Nephron (organoid): ENCODE results near the gene STMN3.

Experiments used
- H3K27ac Mint-ChIP-seq, 3 experiments: 2 replicates each; pipeline ENCODE4 v1.8.0; 2020; ENCODE audit warnings: mixed read lengths in 3 of 3, mild to moderate bottlenecking in 2 of 3, moderate library complexity in 1 of 3
- H3K27me3 Mint-ChIP-seq: 2 replicates; pipeline ENCODE4 v1.8.0; 2021; ENCODE audit warnings: low read depth, mild to moderate bottlenecking, moderate library complexity, mixed read lengths
- H3K36me3 Mint-ChIP-seq: 2 replicates; pipeline ENCODE4 v1.8.0; 2020; ENCODE audit warnings: low read depth, mixed read lengths
- H3K4me1 Mint-ChIP-seq: 2 replicates; pipeline ENCODE4 v1.8.0; 2020; ENCODE audit warnings: mixed read lengths
- H3K4me3 Mint-ChIP-seq, 3 experiments: 2 replicates each; pipeline ENCODE4 v1.8.0; 2020; ENCODE audit warnings: mild to moderate bottlenecking in 3 of 3, mixed read lengths in 3 of 3, moderate library complexity in 2 of 3
- H3K9me3 Mint-ChIP-seq: 2 replicates; pipeline ENCODE4 v1.8.0; 2020; ENCODE audit warnings: mixed read lengths
- TF ChIP-seq, protein P1 (sequence below), 3 experiments: fragments of 200-600 bp; sonication (generic); IDR thresholded peaks; one replicate each; pipeline ENCODE4 v1.5.0; 2021; ENCODE audit warnings: antibody characterized with exemption in 3 of 3; ENCODE audit not compliant: unreplicated experiment in 3 of 3

Gene STMN3

DNA sequence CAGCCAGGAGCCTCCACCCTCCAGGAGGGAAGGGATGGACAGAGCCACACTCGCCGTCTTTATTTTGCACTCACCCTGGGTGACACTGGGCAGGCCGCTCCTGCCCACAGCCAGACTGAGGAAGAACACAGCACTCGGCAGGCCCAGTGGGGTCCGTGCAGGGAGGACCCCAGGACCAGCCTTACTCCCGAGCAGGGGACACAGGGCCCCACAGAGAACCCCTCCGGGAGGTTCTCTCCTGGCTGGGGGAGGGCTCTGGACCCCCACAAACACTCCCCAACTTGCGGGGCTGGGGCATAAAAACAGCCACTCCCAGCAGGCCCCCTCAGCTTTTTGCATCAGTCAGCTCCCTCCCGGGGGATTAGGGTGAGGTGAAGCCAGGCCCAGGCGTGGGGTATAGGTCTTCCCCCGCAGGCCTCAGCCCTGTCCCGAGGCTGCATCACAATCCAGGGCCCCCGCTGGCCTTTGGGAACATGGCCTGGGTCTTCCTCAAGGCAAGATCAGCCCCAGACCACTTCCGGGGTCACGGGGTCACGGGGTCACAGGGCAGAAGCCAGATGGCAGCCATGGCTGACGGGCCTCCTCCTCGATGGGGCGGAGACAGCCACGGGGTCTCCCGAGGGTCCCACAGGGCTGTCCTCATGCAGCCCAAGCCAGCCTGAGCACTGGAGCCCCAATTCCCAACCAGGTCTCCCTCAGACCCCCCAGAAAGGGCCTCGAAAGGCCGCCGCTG lies 46.4 kb upstream of the STMN3 start:
- no peaks in the 10 kb centered on the region for H3K9me3 Mint-ChIP-seq
- no peaks in the 10 kb centered on the region for H3K4me1 Mint-ChIP-seq
- H3K36me3 Mint-ChIP-seq, result no peaks in the 10 kb centered on the region
- peaks cover 3% of the 10 kb centered on the region for H3K27me3 Mint-ChIP-seq
- H3K27ac Mint-ChIP-seq, result no peak overlapping the region
- TF ChIP-seq, protein P1, sequence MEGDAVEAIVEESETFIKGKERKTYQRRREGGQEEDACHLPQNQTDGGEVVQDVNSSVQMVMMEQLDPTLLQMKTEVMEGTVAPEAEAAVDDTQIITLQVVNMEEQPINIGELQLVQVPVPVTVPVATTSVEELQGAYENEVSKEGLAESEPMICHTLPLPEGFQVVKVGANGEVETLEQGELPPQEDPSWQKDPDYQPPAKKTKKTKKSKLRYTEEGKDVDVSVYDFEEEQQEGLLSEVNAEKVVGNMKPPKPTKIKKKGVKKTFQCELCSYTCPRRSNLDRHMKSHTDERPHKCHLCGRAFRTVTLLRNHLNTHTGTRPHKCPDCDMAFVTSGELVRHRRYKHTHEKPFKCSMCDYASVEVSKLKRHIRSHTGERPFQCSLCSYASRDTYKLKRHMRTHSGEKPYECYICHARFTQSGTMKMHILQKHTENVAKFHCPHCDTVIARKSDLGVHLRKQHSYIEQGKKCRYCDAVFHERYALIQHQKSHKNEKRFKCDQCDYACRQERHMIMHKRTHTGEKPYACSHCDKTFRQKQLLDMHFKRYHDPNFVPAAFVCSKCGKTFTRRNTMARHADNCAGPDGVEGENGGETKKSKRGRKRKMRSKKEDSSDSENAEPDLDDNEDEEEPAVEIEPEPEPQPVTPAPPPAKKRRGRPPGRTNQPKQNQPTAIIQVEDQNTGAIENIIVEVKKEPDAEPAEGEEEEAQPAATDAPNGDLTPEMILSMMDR (IDR thresholded peaks at IDR 0.05; ENCODE audit: unreplicated experiment in 3 of 3), result no peak
- H3K4me3 Mint-ChIP-seq, result no peak overlapping the region

DNA sequence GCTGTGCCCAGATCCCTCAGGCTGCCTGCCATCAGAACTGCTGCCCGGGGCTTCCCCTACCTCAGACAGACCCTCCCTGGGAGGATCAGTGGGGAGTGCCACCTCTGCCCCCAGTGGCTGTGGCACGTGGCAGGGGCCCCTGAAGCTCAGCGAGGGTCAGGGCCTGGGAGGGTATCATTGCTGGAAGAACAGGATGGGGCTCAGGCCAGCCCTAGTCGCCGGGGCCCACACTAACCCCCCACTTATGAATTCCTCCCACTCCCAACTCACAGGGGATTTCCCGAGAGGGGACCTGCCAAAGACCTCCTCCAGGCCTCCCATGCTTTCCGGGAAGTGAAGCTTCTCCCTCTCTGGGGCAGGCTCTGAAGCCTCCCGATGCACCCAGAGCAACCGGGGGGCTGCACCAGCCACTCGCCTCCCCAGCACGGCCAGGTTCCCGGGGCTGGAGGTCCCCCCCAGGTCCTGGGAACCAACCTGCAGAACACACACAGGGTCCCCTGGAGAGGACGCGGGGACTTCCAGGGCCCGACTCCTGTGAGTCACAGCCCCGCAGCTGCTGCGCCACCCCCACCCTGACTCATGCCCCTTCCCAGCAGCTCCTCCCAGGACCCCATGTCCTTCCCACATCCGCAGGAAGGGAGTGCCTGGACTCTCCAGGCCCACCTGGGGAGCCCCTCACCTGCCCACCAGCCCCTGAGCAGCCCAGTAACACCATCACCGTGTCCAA lies 45.7 kb upstream of the STMN3 start:
- H3K27me3 Mint-ChIP-seq, result peaks cover 3% of the 10 kb centered on the region
- no peaks in the 10 kb centered on the region for H3K4me1 Mint-ChIP-seq
- peaks cover 1% of the 10 kb centered on the region for H3K36me3 Mint-ChIP-seq
- TF ChIP-seq, protein P1 (IDR thresholded peaks at IDR 0.05; ENCODE audit: unreplicated experiment in 3 of 3), result no peak
- H3K27ac Mint-ChIP-seq, result no peak overlapping the region
- H3K9me3 Mint-ChIP-seq, result no peaks in the 10 kb centered on the region
- no peak overlapping the region for H3K4me3 Mint-ChIP-seq

DNA sequence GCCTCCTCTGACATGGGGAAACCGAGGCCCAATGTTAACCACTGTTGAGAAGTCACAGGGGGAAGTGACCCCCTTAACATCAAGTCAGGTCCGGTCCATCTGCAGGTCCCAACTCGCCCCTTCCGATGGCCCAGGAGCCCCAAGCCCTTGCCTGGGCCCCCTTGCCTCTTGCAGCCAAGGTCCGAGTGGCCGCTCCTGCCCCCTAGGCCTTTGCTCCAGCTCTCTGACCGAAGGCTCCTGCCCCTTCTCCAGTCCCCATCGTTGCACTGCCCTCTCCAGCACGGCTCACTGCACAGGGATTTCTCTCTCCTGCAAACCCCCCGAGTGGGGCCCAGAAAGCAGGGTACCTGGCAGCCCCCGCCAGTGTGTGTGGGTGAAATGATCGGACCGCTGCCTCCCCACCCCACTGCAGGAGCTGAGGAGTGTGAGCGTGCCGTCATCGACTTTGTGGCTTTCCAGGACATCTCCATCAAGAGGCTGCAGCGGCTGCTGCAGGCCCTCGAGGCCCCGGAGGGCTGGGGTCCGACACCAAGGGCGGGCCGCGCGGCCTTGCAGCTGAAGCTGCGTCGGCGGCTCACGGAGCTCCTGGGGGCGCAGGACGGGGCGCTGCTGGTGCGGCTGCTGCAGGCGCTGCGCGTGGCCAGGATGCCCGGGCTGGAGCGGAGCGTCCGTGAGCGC lies 44.8 kb upstream of the STMN3 start:
- Mint-ChIP-seq H3K4me1 (no peaks in the 10 kb centered on the region), H3K27ac (no peak overlapping the region), H3K9me3 (no peaks in the 10 kb centered on the region), H3K36me3 (peaks cover 4% of the 10 kb centered on the region), H3K27me3 (peaks cover 3% of the 10 kb centered on the region), H3K4me3 (peak overlapping the region in 1 of 3 experiments; percentile 14)
- TF ChIP-seq, protein P1 (IDR thresholded peaks at IDR 0.05; ENCODE audit: unreplicated experiment in 3 of 3), result no peak

DNA sequence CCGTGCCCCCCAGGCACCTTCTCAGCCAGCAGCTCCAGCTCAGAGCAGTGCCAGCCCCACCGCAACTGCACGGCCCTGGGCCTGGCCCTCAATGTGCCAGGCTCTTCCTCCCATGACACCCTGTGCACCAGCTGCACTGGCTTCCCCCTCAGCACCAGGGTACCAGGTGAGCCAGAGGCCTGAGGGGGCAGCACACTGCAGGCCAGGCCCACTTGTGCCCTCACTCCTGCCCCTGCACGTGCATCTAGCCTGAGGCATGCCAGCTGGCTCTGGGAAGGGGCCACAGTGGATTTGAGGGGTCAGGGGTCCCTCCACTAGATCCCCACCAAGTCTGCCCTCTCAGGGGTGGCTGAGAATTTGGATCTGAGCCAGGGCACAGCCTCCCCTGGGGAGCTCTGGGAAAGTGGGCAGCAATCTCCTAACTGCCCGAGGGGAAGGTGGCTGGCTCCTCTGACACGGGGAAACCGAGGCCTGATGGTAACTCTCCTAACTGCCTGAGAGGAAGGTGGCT lies 44.2 kb upstream of the STMN3 start:
- Mint-ChIP-seq H3K9me3 (no peaks in the 10 kb centered on the region), H3K27ac (no peak overlapping the region), H3K36me3 (peaks cover 7% of the 10 kb centered on the region), H3K4me1 (no peaks in the 10 kb centered on the region), H3K27me3 (peaks cover 3% of the 10 kb centered on the region), H3K4me3 (peak overlapping the region in 1 of 3 experiments; percentile 2)
- TF ChIP-seq, protein P1 (IDR thresholded peaks at IDR 0.05; ENCODE audit: unreplicated experiment in 3 of 3), result no peak

DNA sequence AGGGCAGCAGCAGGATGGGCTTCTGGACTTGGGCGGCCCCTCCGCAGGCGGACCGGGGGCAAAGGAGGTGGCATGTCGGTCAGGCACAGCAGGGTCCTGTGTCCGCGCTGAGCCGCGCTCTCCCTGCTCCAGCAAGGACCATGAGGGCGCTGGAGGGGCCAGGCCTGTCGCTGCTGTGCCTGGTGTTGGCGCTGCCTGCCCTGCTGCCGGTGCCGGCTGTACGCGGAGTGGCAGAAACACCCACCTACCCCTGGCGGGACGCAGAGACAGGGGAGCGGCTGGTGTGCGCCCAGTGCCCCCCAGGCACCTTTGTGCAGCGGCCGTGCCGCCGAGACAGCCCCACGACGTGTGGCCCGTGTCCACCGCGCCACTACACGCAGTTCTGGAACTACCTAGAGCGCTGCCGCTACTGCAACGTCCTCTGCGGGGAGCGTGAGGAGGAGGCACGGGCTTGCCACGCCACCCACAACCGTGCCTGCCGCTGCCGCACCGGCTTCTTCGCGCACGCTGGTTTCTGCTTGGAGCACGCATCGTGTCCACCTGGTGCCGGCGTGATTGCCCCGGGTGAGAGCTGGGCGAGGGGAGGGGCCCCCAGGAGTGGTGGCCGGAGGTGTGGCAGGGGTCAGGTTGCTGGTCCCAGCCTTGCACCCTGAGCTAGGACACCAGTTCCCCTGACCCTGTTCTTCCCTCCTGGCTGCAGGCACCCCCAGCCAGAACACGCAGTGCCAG lies 43.6 kb upstream of the STMN3 start, which contains the start of gene TNFRSF6B:
Gene TNFRSF6B (plus strand): TSS at position 25 of the 729 bp plus-strand sequence. CDS start 116 bp downstream, at position 141.
- H3K27ac Mint-ChIP-seq, result no peak within 1 kb of the TSS
- peaks cover 3% of the 10 kb centered on the region for H3K27me3 Mint-ChIP-seq
- H3K9me3 Mint-ChIP-seq, result no peaks in the 10 kb centered on the region
- H3K4me1 Mint-ChIP-seq, result no peaks in the 10 kb centered on the region
- peaks cover 8% of the 10 kb centered on the region for H3K36me3 Mint-ChIP-seq
- H3K4me3 Mint-ChIP-seq, result peak within 1 kb of the TSS in 1 of 3 experiments; percentile 21
- TF ChIP-seq, protein P1 (IDR thresholded peaks at IDR 0.05; ENCODE audit: unreplicated experiment in 3 of 3), result no peak
